ENCODE results near the gene KCNA3.

KCNA3 gene

DNA sequence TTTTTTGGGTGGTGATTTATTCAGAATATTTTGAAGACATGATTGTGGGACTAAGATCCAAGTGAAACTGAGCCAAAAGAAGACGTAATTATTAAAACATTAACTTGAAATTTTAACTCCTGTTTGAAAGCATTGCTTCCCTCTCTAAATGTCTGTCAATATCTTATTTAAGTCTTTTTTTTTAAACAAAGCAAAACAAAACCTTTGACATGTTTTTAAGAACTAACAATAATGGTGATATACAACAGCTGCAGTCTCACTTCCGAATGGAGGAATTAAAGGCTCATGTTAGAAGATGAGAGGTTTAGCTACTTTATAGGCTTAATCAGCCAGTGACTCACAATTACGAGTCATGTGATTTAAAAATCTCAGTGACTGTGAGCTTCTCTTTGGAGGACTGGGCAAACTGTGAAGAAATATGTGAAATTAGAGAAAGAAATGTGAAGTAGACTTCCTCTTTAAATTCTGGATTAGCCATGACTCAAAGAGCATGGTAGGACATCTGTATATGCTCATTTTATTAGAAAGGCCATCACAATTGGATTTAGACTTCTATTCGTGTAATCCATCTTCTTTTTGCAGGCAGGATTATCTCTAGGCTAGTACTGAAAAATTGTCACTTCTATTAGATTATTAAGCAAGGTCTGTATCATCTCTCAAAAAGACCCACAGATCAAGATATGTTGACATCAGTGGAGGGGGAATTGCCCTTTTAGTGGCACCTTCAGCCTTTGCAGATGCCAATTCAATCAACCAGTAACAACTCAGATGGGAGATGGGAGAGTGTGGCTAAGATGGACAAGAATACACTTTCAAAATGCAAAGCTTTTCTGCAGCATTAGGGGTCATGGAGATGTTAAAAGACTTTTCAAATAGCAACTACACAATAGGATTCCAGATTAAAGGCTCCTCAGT lies 28.7 kb downstream of the KCNA3 start:
- Histone ChIP-seq H3K36me3 (ENCODE audit: control insufficient read depth, insufficient read depth, low read length) (no peaks in the 10 kb centered on the region), H3K4me3 (ENCODE audit: insufficient read depth, low read depth, low read length, poor library complexity, severe bottlenecking) (no peak overlapping the region), H3K9me3 (ENCODE audit: control insufficient read depth, low read length) (no peaks in the 10 kb centered on the region), H3K4me1 (ENCODE audit: control insufficient read depth, insufficient read depth, low read length, poor library complexity, severe bottlenecking) (peaks cover 66% of the 10 kb centered on the region), H3K27ac (ENCODE audit: insufficient read depth, low read length, poor library complexity, severe bottlenecking) (peak overlapping the region; percentile 61), H3K27me3 (replicated peaks; ENCODE audit: control insufficient read depth, insufficient read depth, low read length, poor library complexity, severe bottlenecking) (no peaks in the 10 kb centered on the region)
- no peak for DNase-seq

DNA sequence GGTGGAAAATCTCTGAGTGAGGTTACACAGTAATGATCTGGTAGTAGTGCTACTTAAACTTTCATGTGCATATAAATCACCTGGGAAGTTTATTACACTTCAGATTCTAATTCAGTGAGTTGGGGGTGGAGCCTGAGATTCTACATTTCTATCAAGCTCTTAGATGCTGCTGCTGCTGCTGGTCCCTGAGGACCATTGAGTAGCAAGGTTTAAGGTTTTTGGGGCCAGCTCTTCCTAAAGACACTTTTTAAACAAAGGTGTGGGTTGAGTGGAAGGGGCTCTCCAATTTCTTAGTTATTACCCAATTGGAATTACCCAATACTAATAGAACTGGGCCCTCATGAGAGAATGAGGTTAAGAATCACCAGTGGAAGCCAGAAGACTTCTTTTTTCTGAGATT lies 29.5 kb downstream of the KCNA3 start:
- H3K27ac ChIP-seq (ENCODE audit: insufficient read depth, low read length, poor library complexity, severe bottlenecking), result no peak overlapping the region
- peaks cover 69% of the 10 kb centered on the region for H3K4me1 ChIP-seq (ENCODE audit: control insufficient read depth, insufficient read depth, low read length, poor library complexity, severe bottlenecking)
- no peak for DNase-seq
- no peaks in the 10 kb centered on the region for H3K9me3 ChIP-seq (ENCODE audit: control insufficient read depth, low read length)
- no peaks in the 10 kb centered on the region for H3K36me3 ChIP-seq (ENCODE audit: control insufficient read depth, insufficient read depth, low read length)
- no peak overlapping the region for H3K4me3 ChIP-seq (ENCODE audit: insufficient read depth, low read depth, low read length, poor library complexity, severe bottlenecking)
- no peaks in the 10 kb centered on the region for H3K27me3 ChIP-seq (replicated peaks; ENCODE audit: control insufficient read depth, insufficient read depth, low read length, poor library complexity, severe bottlenecking)

DNA sequence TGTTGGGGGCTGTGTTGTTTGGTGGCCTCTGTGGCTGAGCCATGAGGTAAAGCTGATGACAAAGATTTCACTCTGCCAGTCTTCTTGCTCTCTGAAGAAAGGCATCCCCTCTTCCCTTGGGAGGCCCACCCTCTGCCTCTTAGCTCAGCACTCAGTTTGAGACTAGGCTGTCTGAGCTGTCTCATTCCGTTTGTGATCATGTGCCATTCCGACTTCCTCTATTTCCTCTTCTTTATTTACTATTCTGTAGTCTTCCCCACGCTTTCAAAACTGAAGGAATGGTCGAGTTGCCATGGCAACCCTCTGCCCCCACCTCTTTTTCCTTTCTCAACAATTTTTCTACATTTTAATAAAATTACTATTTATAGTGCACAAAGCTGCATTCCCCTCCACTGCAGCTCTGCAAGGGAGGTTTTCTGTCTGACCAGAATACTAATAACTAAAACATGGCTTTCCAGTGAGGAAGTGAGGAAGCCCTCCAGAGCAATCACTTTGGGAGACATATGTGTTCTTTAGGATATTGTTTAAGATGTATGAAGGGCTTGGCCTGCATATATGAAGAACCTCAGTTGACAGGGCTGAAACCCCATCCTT lies 30.8 kb downstream of the KCNA3 start:
- Histone ChIP-seq H3K4me1 (ENCODE audit: control insufficient read depth, insufficient read depth, low read length, poor library complexity, severe bottlenecking) (peaks cover 66% of the 10 kb centered on the region), H3K27me3 (replicated peaks; ENCODE audit: control insufficient read depth, insufficient read depth, low read length, poor library complexity, severe bottlenecking) (no peaks in the 10 kb centered on the region), H3K9me3 (ENCODE audit: control insufficient read depth, low read length) (no peaks in the 10 kb centered on the region), H3K27ac (ENCODE audit: insufficient read depth, low read length, poor library complexity, severe bottlenecking) (peak overlapping the region; percentile 16), H3K36me3 (ENCODE audit: control insufficient read depth, insufficient read depth, low read length) (no peaks in the 10 kb centered on the region), H3K4me3 (ENCODE audit: insufficient read depth, low read depth, low read length, poor library complexity, severe bottlenecking) (no peak overlapping the region)
- DNase-seq, result no peak

DNA sequence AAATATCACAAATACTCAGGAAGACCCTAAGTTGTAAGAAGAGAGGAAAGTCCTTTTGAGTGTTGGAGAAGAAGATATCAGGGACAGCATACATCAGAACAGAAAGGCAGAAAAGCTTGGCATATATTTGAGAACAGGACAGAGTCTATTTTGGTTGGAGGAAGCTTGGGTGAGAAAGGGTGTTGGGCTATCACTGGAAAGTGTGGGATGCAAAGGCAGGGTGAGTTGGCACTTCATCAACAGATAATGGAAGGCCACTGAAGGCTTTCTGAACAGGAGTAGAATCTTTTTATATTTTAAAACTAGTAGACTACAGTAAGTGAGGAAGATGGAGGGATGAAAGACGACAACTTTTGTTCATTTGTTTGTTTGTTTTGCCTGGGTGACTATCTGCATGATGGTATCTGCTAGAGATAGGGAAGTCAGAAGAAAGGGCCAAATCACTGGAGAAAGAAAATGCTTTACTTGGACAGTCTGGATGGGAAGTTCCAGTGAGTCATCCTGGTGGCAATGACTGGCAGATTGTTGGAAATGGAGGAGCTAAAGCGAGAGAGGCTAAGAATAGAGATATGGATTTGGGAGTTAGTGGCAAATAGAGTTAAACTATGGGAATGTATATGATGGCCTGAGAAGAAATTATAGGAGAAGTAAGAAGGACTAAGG lies 34.9 kb downstream of the KCNA3 start:
- DNase-seq, result no peak
- Histone ChIP-seq H3K4me3 (ENCODE audit: insufficient read depth, low read depth, low read length, poor library complexity, severe bottlenecking) (no peak overlapping the region), H3K4me1 (ENCODE audit: control insufficient read depth, insufficient read depth, low read length, poor library complexity, severe bottlenecking) (peaks cover 68% of the 10 kb centered on the region), H3K27me3 (replicated peaks; ENCODE audit: control insufficient read depth, insufficient read depth, low read length, poor library complexity, severe bottlenecking) (no peaks in the 10 kb centered on the region), H3K36me3 (ENCODE audit: control insufficient read depth, insufficient read depth, low read length) (no peaks in the 10 kb centered on the region), H3K9me3 (ENCODE audit: control insufficient read depth, low read length) (no peaks in the 10 kb centered on the region), H3K27ac (ENCODE audit: insufficient read depth, low read length, poor library complexity, severe bottlenecking) (peak overlapping the region; percentile 15)

DNA sequence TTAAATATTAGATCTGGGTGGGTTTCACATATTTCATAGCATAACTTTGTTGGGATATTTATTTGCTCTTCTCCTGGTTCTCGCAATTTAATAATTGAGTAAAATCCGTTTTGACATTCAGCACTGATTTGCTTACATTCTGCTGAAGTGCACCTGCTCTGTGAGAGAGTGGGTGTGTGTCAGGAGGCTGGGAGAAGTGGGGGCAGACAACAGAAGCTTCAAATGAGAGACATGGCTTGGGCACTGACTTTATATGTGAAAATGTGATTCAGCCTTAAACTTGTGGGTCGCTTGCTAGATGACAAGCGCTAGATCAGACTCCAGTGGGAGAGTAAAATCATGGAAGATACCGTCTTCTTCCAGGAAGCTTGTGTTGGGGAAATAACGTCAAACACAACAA lies 36.2 kb downstream of the KCNA3 start:
- Histone ChIP-seq H3K4me3 (ENCODE audit: insufficient read depth, low read depth, low read length, poor library complexity, severe bottlenecking) (no peak overlapping the region), H3K4me1 (ENCODE audit: control insufficient read depth, insufficient read depth, low read length, poor library complexity, severe bottlenecking) (peaks cover 71% of the 10 kb centered on the region), H3K9me3 (ENCODE audit: control insufficient read depth, low read length) (no peaks in the 10 kb centered on the region)

DNA sequence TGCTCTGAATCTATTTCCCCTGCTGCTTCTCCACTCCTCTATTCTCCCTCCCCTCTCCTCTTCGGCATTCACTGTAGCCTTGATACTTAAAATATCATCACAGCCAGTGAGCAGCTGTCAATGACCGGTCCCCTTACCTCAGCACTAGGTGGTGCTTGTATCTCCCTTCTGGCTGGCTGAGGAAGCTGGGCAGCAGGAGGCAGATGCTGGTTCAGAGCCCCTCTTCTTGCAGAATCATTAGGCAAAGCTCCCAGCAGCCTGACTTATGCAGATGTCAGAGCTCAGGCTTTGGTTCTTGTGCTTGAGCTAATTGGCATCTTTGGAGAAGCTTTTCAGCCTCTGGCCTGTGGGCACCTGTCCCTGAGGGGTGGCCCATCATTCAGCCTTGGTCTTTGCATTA lies 36.7 kb downstream of the KCNA3 start:
- no peak overlapping the region for H3K4me3 ChIP-seq (ENCODE audit: insufficient read depth, low read depth, low read length, poor library complexity, severe bottlenecking)
- no peaks in the 10 kb centered on the region for H3K36me3 ChIP-seq (ENCODE audit: control insufficient read depth, insufficient read depth, low read length)
- peak overlapping the region; percentile 37 for H3K27ac ChIP-seq (ENCODE audit: insufficient read depth, low read length, poor library complexity, severe bottlenecking)
- H3K27me3 ChIP-seq (replicated peaks; ENCODE audit: control insufficient read depth, insufficient read depth, low read length, poor library complexity, severe bottlenecking), result no peaks in the 10 kb centered on the region
- peaks cover 73% of the 10 kb centered on the region for H3K4me1 ChIP-seq (ENCODE audit: control insufficient read depth, insufficient read depth, low read length, poor library complexity, severe bottlenecking)
- no peaks in the 10 kb centered on the region for H3K9me3 ChIP-seq (ENCODE audit: control insufficient read depth, low read length)
- DNase-seq, result no peak

More for the DNA sequence above, 36.2 kb downstream of the KCNA3 start:
- DNase-seq, result no peak
- no peaks in the 10 kb centered on the region for H3K27me3 ChIP-seq (replicated peaks; ENCODE audit: control insufficient read depth, insufficient read depth, low read length, poor library complexity, severe bottlenecking)
- no peaks in the 10 kb centered on the region for H3K36me3 ChIP-seq (ENCODE audit: control insufficient read depth, insufficient read depth, low read length)
- peak overlapping the region; percentile 37 for H3K27ac ChIP-seq (ENCODE audit: insufficient read depth, low read length, poor library complexity, severe bottlenecking)

DNA sequence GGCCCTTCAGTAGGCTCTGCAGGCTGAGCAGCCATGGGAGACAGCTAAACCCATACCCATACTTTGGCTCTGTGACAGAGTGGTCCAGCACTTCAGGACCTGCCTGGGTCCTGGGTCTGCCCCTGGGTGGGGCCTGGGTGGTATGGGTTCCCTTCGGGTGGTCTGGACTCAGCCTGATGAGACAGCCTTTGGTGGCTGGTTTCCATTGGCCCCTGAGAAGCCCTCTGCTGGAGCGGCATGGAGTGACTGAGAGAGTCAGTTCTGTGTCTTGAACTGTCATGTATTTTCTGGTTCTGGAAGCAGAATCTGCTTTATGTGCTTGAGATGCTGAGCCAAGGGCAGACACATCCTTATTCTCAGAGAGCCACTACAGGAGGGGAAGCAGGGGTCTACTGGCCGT lies 37.3 kb downstream of the KCNA3 start:
- Histone ChIP-seq H3K27ac (ENCODE audit: insufficient read depth, low read length, poor library complexity, severe bottlenecking) (peak overlapping the region; percentile 37), H3K4me1 (ENCODE audit: control insufficient read depth, insufficient read depth, low read length, poor library complexity, severe bottlenecking) (peaks cover 74% of the 10 kb centered on the region)

DNA sequence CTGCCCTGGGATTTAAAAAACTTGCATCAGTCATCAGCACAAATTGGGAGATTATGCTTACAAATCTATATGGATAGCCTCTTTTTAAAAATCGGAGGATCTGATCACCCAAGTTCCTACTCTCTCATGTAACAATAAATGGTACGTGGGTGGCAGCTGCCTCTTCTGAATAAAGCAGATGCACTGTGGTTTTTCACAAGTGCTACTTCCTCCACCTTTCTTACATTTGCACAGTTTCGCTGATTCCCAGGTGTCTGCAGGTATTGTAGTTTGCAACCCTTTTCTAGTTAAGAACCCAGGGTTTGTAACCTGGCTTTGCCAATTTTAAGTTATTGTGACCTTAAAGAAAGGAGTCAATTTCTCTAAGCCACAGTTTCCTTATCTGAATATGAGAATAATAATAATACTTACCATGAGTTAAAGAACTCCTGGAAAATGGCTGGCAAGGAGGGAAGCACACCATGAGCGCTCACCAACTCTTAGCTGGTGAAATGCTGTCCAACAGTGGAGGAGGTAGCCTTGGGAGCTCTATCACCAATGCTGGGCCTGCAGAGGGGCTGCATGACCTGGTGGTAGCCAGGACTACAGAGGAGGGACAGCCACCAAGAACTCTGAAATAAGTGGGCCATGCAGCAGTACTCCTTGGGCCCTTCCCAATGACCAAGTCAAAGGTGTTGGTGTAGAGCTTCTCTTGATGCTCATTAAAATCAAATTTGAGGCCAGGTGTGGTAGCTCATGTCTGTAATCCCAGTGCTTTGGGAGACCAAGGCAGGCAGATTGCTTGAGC lies 38.4 kb downstream of the KCNA3 start:
- peaks cover 85% of the 10 kb centered on the region for H3K4me1 ChIP-seq (ENCODE audit: control insufficient read depth, insufficient read depth, low read length, poor library complexity, severe bottlenecking)
- no peaks in the 10 kb centered on the region for H3K36me3 ChIP-seq (ENCODE audit: control insufficient read depth, insufficient read depth, low read length)
- no peak for DNase-seq
- H3K4me3 ChIP-seq (ENCODE audit: insufficient read depth, low read depth, low read length, poor library complexity, severe bottlenecking), result no peak overlapping the region
- no peaks in the 10 kb centered on the region for H3K9me3 ChIP-seq (ENCODE audit: control insufficient read depth, low read length)
- no peaks in the 10 kb centered on the region for H3K27me3 ChIP-seq (replicated peaks; ENCODE audit: control insufficient read depth, insufficient read depth, low read length, poor library complexity, severe bottlenecking)
- H3K27ac ChIP-seq (ENCODE audit: insufficient read depth, low read length, poor library complexity, severe bottlenecking), result peak overlapping the region; percentile 78

More for the DNA sequence above, 37.3 kb downstream of the KCNA3 start:
- H3K4me3 ChIP-seq (ENCODE audit: insufficient read depth, low read depth, low read length, poor library complexity, severe bottlenecking), result no peak overlapping the region
- DNase-seq, result no peak
- no peaks in the 10 kb centered on the region for H3K27me3 ChIP-seq (replicated peaks; ENCODE audit: control insufficient read depth, insufficient read depth, low read length, poor library complexity, severe bottlenecking)
- H3K36me3 ChIP-seq (ENCODE audit: control insufficient read depth, insufficient read depth, low read length), result no peaks in the 10 kb centered on the region
- no peaks in the 10 kb centered on the region for H3K9me3 ChIP-seq (ENCODE audit: control insufficient read depth, low read length)

DNA sequence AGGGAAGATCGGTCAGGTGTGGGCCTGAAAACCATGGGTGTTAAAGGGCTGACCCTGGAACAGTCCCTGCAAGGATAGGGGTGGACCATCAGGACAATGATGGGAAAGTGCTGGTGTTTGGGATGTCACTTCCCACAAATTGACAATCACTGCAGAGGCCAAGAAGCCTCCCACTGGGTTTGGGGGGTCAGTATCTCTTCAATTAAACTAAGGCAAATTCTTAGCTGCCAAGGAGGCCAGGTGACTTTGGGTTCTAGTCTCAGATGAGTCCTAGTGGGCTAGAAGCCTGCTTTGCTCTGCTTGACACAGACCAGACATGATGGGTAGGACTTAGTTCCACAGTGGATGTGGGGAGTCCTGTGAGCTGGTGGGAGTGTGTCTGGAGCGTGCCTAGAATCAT lies 39.3 kb downstream of the KCNA3 start:
- H3K27me3 ChIP-seq (replicated peaks; ENCODE audit: control insufficient read depth, insufficient read depth, low read length, poor library complexity, severe bottlenecking), result no peaks in the 10 kb centered on the region
- H3K4me3 ChIP-seq (ENCODE audit: insufficient read depth, low read depth, low read length, poor library complexity, severe bottlenecking), result no peak overlapping the region
- no peaks in the 10 kb centered on the region for H3K36me3 ChIP-seq (ENCODE audit: control insufficient read depth, insufficient read depth, low read length)
- H3K4me1 ChIP-seq (ENCODE audit: control insufficient read depth, insufficient read depth, low read length, poor library complexity, severe bottlenecking), result peaks cover 92% of the 10 kb centered on the region
- H3K27ac ChIP-seq (ENCODE audit: insufficient read depth, low read length, poor library complexity, severe bottlenecking), result peak overlapping the region; percentile 78
- H3K9me3 ChIP-seq (ENCODE audit: control insufficient read depth, low read length), result no peaks in the 10 kb centered on the region
- no peak for DNase-seq

Data from effector memory CD4-positive, alpha-beta T cell (primary cell).